Right lobe of liver (tissue), 4 donors: ENCODE data around the gene S100PBP.

Experiments used
- POLR2A ChIP-seq: fragments of 450-650 bp; IDR thresholded peaks from one replicate; pipeline ENCODE4 v1.6.1; 2017; ENCODE audit warnings: antibody characterized with exemption, mild to moderate bottlenecking
- TF ChIP-seq, protein P1 (sequence below), 4 donors: fragments of 200-600 bp in 3 of 4; fragments of 450-650 bp in 1 of 4; IDR thresholded peaks; one replicate each; pipeline versions ENCODE4 v1.5.1 to v1.8.0; 2016 to 2022; ENCODE audit warnings: antibody characterized with exemption in 4 of 4, mild to moderate bottlenecking in 2 of 4
- donor health status: DM: no; HTN: no; CAD: no.
- donor health status: DM: no; HTN: no; CAD: no.
- donor health status: DM: no; HTN: yes; CAD: no.

DNA sequence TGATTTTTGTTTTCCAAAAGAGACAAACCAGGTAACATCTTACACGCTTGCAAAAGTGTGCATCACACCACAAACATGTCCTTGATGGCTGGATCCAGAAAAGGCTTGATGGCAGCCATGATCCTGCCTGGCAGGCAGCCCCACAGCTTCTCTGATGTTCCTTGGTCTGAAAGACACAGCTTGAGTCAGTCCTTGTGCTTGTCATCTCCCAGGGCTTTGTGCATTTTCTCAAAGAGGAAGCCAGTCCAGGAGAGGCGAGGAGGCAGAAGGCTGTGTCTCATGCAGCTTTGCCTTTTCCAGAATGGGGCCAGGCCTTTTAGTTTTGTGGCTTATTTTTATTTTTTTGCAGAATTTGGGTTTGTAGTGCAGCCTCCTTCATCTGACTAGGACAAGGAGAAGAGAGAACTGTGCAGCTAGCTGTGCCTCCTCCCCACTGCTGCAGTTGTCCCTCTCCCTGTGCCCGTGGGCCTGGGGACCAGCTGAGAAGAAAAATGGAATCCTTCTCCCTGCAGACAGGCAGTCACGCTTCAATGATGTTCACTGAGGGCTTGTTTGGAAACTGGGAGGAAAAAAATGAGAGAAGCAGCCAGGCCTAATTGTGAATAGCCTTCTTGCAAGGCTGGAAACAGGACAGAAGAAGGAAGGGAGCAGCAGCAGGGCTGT, 45.9 kb downstream of the S100PBP start:
- TF ChIP-seq, protein P1, sequence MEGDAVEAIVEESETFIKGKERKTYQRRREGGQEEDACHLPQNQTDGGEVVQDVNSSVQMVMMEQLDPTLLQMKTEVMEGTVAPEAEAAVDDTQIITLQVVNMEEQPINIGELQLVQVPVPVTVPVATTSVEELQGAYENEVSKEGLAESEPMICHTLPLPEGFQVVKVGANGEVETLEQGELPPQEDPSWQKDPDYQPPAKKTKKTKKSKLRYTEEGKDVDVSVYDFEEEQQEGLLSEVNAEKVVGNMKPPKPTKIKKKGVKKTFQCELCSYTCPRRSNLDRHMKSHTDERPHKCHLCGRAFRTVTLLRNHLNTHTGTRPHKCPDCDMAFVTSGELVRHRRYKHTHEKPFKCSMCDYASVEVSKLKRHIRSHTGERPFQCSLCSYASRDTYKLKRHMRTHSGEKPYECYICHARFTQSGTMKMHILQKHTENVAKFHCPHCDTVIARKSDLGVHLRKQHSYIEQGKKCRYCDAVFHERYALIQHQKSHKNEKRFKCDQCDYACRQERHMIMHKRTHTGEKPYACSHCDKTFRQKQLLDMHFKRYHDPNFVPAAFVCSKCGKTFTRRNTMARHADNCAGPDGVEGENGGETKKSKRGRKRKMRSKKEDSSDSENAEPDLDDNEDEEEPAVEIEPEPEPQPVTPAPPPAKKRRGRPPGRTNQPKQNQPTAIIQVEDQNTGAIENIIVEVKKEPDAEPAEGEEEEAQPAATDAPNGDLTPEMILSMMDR (IDR thresholded peaks at IDR 0.05) = no peak
- no peak for TF ChIP-seq POLR2A
